ENCODE results near the gene CEP85L.
"Not testable (repeated sequence)": the region's sequence is repeated elsewhere in the genome, so short reads cannot be mapped to it uniquely, and the experiment has no call there.

Gene CEP85L

GRCh38 chr6:118434147-118434546 is 217.2 kb downstream of the CEP85L start:
- not testable (repeated sequence) for DNase-seq (ENCODE audit: low read depth in 1 of 2, low spot score in 1 of 2)

GRCh38 chr6:118421312-118421711 is 230.1 kb downstream of the CEP85L start:
- DNase-seq (ENCODE audit: low read depth in 1 of 2, low spot score in 1 of 2) = not testable (repeated sequence)

GRCh38 chr6:118419448-118420394 is 231.7 kb downstream of the CEP85L start:
- no peak for DNase-seq (ENCODE audit: low read depth in 1 of 2, low spot score in 1 of 2)
